Measurements from ENCODE around the gene MACROH2A1.

GRCh38 chr5:135423146-135423845 is 24.3 kb upstream of the MACROH2A1 start:
- no peak for TF ChIP-seq ZFP30 (CRISPR knock-in tag; IDR thresholded peaks at IDR 0.05)
- no peak for TF ChIP-seq BACH2 (CRISPR knock-in tag; IDR thresholded peaks at IDR 0.05; ENCODE audit: borderline replicate concordance)
- TF ChIP-seq, protein P1, sequence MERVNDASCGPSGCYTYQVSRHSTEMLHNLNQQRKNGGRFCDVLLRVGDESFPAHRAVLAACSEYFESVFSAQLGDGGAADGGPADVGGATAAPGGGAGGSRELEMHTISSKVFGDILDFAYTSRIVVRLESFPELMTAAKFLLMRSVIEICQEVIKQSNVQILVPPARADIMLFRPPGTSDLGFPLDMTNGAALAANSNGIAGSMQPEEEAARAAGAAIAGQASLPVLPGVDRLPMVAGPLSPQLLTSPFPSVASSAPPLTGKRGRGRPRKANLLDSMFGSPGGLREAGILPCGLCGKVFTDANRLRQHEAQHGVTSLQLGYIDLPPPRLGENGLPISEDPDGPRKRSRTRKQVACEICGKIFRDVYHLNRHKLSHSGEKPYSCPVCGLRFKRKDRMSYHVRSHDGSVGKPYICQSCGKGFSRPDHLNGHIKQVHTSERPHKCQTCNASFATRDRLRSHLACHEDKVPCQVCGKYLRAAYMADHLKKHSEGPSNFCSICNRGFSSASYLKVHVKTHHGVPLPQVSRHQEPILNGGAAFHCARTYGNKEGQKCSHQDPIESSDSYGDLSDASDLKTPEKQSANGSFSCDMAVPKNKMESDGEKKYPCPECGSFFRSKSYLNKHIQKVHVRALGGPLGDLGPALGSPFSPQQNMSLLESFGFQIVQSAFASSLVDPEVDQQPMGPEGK (CRISPR knock-in tag; IDR thresholded peaks at IDR 0.05; ENCODE audit: borderline replicate concordance): no peak
- no peak for TF ChIP-seq RARB (CRISPR knock-in tag; IDR thresholded peaks at IDR 0.05)
- no peak for TF ChIP-seq OSR1 (CRISPR knock-in tag; IDR thresholded peaks at IDR 0.05)
- no peak for TF ChIP-seq ZNF70 (CRISPR knock-in tag; IDR thresholded peaks at IDR 0.05)
- TF ChIP-seq PPARA (CRISPR knock-in tag; IDR thresholded peaks at IDR 0.05; ENCODE audit: borderline replicate concordance): no peak
- TF ChIP-seq TSHZ2 (CRISPR knock-in tag; IDR thresholded peaks at IDR 0.05): no peak
- no peak for TF ChIP-seq SNAI2 (CRISPR knock-in tag; IDR thresholded peaks at IDR 0.05)
- TF ChIP-seq ESRRG (CRISPR knock-in tag; IDR thresholded peaks at IDR 0.05): no peak

All from SK-N-SH treated with all-trans-retinoic acid at 6 μM for 48 hours (cell line).